Non-pigmented ciliary epithelial cell (primary cell): Measurements from ENCODE around the gene PSME3IP1.
"Not testable (repeated sequence)": the region's sequence is repeated elsewhere in the genome, so short reads cannot be mapped to it uniquely, and the experiment has no call there.

Source experiments
- DNase-seq: peaks from one replicate; pipeline ENCODE4 v3.0.0-alpha.2; 2010; ENCODE audit warnings: low read depth

The PSME3IP1 gene

GRCh38 chr16:57185945-57186871 is at the start of gene PSME3IP1, which contains the start of gene RSPRY1:
PSME3IP1 (minus strand) TSS chr16:57186039; CDS start chr16:57173854, 12,185 bp downstream.
RSPRY1 (plus strand) TSS chr16:57186329; CDS start chr16:57204659, 18,330 bp downstream.
- peak; percentile 98 for DNase-seq

GRCh38 chr16:57235128-57236021 is 49.5 kb upstream of the PSME3IP1 start:
- DNase-seq: peak; percentile 60

DNA sequence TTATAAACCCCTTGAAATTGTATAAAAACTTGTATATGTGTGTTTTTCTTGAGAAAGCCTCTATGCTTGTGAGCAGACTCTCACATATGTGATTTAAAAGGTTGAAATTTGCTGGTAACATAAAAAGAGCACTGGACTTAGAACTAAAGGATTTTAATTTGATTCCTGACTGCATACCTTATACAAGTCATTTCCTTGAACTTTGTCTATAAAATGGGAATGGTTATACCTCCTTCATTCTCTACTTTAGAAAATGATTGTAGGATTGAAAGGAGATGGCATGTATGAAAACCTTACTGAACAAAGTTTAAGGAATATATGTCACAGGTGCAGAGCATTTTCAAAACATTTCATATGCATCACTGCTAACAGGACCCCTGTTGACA is 48.9 kb upstream of the PSME3IP1 start:
- no peak for DNase-seq

DNA sequence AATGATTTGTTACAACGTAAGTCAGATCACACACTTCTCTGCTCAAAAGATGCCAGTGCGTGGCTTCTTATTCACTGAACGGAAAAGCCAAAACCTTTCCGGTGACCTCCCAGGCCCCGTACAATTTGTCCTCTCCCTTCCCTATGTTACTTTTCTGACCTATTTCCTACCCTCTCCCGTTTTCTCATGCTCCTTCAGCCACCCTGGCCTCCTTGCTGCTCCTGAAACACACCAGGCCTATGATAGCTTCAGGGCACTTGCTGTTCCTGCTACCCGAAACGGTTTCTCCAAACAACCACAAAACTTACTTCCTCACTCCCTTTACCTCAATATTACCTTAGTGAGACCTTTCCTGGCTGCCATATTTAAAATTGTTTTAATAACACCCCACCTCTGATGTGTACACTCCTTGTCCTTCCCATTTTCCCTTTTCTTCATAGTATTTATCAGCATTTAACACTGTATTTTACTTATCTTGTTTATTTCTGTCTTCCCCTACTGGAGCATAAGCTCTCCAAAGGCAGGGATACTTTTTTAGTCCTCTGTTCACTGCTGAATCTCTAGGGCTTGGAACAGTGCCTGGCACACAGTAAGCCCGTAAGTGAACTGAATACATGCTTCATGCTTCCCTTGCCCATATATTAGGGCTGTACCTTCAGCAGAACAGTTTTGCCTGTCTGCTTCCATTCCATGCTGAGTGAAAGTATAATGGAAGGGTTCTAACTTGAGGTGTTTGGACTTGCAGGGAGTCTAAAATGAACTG is 48.3 kb upstream of the PSME3IP1 start:
- DNase-seq: no peak

DNA sequence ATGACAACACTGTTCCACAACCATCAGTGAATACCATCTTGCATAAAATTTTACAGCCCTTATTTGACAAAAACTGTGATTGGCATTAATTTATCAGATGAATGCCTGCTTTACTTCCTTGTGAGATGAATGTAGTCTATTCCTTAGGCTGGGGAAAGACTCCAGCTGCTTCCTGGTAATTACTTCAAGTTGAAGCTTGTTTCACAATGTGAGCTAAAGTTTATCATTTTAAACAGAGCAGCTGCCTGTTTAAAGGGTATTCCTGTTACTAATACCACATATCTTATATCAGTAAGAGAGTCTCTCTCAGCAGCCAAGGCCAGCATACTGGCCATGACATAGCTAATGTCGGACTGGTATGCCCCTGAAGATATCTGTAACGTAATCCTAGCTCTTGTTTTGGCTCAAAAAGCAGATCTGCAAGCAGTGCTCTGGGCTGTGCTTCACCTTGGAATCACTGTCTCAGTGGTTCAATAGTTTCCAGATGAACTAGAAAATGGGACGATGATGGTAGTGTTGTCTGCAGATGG is 46.0 kb upstream of the PSME3IP1 start:
- no peak for DNase-seq

- DNase-seq: no peak
These were observed 43.2 kb upstream of the PSME3IP1 start for GRCh38 chr16:57229079-57229478.

- DNase-seq: no peak
These were observed 41.1 kb upstream of the PSME3IP1 start for GRCh38 chr16:57226701-57227621.

DNA sequence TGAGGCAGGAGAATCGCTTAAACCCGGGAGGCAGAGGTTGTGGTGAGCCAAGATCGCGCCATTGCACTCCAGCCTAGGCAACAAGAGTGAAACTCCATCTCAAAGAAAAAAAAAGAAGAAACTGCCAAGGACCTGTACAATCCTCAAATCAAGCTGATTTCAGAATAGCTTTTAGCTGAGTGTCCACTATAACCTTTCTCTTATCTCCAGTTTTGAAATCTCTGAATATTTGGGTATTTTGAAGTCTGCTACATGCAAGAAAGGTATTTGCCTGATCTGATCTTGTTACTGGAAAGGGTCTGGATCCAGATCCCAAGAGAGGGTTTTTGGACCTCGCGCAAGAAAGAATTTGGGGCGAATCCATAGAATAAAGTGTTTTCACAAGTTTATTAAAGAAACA is 40.1 kb upstream of the PSME3IP1 start:
- no peak for DNase-seq

DNA sequence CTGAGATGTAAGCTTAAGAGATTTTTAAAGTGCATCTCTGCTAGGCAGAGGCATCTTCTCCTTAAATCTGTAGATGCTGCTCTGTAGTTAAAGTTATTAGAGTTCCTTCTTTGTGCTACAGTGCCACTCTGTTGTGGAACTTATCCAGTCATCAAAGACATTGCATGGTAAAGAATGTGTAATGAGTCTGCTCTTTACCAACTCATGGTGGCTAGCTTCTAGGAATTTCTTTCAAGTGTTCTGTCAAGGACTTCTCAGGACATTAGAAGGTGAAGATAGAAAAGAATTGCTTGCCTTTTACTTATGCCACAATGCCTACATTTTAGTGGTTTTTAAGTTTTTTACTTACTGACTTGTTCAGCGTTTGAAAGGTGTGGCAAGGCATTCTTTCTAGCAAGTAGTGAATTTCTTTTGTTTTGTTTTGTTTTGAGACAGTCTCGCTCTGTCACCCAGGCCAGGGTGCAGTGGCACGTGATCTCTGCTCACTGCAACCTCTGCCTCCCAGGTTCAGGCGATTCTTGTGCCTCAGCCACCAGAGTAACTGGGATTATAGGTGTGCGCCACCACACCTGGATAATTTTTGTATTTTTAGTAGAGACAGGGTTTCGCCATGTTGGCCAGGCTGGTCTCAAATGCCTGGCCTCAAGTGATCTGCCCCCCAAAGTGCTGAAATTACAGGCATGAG is 39.0 kb upstream of the PSME3IP1 start:
- no peak for DNase-seq

GRCh38 chr16:57223057-57223456 is 37.2 kb upstream of the PSME3IP1 start:
- no peak for DNase-seq

GRCh38 chr16:57216968-57217367 is 31.1 kb upstream of the PSME3IP1 start:
- DNase-seq: no peak

GRCh38 chr16:57213462-57213861 is 27.6 kb upstream of the PSME3IP1 start:
- DNase-seq: no peak

DNA sequence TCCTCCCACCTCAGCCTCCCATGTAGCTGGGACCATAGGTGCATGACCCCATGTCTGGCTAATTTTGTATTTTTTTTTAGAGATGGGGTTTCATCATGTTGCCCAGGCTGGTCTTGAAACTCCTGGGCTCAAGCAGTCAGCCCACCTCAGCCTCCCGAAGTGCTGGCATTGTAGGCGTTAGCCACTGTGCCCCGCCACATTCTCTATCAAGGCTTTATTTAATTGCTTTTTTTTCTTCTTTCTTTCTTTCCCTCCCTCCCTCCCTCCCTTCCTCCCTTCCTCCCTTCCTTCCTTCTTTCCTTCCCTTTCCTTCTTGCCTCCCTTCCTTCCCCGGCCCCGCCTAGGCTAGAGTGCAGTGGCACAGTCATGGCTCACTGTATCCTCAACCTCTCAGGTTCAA is 23.9 kb upstream of the PSME3IP1 start:
- no peak for DNase-seq

- no peak for DNase-seq
These were observed 23.1 kb upstream of the PSME3IP1 start for GRCh38 chr16:57208926-57209325.

GRCh38 chr16:57204675-57205074 is 18.8 kb upstream of the PSME3IP1 start:
- DNase-seq: no peak

DNA sequence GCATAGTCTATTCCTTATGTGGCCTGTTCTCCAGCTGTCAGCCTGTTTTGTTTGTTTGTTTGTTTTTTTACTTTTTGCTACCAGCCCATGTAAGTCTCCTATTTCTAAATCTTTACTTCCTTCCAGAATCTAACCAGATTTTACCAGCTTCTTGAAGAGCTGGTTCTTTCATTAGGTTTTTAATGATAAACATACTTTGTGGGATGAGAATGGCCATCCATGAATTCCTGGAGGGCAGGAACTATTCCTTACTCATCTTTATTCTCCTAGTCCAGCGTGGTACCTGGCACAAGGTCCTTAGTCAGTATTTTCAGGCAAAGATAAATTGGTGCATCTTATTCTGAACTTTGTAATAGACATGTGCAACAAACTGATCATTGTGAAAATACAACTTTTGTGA is 17.6 kb upstream of the PSME3IP1 start:
- no peak for DNase-seq

DNA sequence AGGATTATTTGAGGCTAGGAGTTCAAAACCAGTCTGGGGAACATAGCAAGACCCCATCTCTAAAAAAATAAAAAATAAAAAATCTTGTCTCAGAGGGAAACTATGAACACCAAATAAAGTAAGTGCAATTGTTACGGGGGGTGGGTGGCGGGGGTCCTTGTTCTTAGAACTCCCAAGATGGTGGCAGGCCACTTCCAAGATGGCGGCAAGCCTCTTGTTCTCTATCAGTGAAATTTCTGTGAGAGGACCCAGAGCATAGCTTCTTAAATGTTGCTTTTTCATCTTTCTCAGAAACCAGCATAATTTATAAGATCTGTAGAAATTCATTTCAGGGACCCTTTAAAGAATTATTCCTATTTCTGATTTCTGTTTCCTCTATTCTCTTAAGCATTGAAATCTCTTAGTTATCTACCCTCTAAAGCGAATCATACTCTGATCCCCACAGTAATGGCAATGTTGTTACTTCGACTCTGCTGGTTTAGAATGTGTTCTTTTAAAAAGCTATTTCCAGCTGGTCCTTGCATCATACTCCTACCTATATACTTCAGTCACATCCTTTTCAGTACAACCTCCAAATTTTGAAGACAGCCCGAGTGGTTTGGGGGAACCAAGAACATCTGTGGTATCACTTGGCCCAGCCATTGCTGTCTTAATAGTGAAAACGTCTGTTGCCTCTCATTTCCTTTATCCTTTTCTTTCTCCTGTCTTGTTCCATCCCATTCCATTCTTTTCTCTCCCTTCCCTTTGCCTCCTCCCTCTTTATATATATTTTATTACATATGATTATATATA is 16.5 kb upstream of the PSME3IP1 start:
- no peak for DNase-seq

DNA sequence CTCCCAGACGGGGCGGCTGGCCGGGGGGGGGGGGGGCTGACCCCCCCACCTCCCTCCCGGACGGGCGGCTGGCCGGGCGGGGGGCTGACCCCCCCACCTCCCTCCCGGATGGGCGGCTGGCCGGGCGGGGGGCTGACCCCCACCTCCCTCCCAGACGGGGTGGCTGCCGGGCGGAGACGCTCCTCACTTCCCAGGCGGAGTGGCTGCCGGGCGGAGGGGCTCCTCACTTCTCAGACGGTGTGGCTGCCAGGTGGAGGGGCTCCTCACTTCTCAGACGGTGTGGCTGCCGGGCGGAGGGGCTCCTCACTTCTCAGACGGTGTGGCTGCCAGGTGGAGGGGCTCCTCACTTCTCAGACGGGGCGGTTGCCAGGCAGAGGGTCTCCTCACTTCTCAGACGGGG is 15.1 kb upstream of the PSME3IP1 start:
- not testable (repeated sequence) for DNase-seq

- DNase-seq: not testable (repeated sequence)
These were observed 14.5 kb upstream of the PSME3IP1 start for GRCh38 chr16:57200321-57200720.
